ENCODE measurements around the gene GRAMD2B. TPM values are rescaled to one million over a fixed set of nuclear protein-coding genes. Genes with fewer than 3 reads are reported as not detected.
A peak's percentile ranks its signal among the peaks of the same experiment; 100 is the strongest.

The GRAMD2B gene
- total RNA-seq, 2 donors from 2014 or later, result 34.9 to 35.8 TPM

DNA sequence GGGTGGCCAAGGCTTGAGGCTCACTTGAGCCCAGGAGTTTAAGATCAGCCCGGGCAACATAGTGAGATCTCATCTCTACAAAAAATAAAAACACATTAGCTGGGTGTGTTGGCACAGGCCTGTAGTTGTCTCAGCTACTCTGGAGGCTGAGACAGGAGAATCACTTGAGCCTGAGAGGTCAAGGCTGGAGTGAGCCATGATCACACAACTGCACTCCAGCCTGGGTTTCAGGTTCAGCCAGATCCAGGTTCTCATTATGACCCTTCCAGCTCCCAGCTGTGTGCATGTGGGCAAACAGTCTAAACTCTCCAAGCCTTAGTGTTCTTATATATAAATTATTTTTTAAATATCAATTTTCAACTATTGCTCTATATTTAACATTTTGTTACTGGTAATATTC lies 103.9 kb downstream of the GRAMD2B start:
- H3K27ac ChIP-seq, result no peak overlapping the region
- H3K9me3 ChIP-seq, result no peaks in the 10 kb centered on the region
- no peaks in the 10 kb centered on the region for H3K36me3 ChIP-seq (replicated peaks in 1 of 2; ENCODE audit: insufficient read depth in 1 of 2, low read depth in 2 of 2)
- H3K27me3 ChIP-seq, result no peaks in the 10 kb centered on the region
- TF ChIP-seq, protein P1, sequence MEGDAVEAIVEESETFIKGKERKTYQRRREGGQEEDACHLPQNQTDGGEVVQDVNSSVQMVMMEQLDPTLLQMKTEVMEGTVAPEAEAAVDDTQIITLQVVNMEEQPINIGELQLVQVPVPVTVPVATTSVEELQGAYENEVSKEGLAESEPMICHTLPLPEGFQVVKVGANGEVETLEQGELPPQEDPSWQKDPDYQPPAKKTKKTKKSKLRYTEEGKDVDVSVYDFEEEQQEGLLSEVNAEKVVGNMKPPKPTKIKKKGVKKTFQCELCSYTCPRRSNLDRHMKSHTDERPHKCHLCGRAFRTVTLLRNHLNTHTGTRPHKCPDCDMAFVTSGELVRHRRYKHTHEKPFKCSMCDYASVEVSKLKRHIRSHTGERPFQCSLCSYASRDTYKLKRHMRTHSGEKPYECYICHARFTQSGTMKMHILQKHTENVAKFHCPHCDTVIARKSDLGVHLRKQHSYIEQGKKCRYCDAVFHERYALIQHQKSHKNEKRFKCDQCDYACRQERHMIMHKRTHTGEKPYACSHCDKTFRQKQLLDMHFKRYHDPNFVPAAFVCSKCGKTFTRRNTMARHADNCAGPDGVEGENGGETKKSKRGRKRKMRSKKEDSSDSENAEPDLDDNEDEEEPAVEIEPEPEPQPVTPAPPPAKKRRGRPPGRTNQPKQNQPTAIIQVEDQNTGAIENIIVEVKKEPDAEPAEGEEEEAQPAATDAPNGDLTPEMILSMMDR (IDR thresholded peaks at IDR 0.05), result no peak
- TF ChIP-seq POLR2A (IDR thresholded peaks at IDR 0.05), result no peak
- DNase-seq, result no peak
- no peak overlapping the region for H3K4me3 ChIP-seq
- ATAC-seq, result no peak
- intact Hi-C loops (cut with DNase I), result no loop called here
- H3K4me1 ChIP-seq, result peaks cover 18% of the 10 kb centered on the region
- WGBS, 2 donors, result 85 to 100% methylated on average over 1 of the region's 1 CpG

DNA sequence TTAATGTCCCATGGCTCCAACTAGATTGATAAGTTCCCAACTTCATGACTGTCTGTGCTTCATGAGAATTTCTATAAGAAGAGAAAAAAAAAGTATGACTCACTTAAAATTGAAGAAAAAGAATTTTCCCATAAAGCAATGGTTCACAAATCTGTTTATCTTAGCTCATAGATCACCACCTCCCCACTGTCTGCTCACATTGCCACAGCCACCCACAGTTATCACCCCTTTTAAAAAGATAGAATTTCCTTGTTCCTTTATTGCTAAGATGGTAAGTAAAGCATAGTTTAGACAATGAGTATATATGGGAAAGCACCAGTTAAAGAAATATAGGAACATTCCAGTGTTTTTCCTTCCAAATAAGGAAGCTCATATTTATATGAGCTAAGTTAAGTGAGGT lies 104.7 kb downstream of the GRAMD2B start:
- Histone ChIP-seq H3K27me3 (no peaks in the 10 kb centered on the region), H3K4me1 (peaks cover 19% of the 10 kb centered on the region), H3K27ac (no peak overlapping the region), H3K9me3 (no peaks in the 10 kb centered on the region), H3K4me3 (no peak overlapping the region), H3K36me3 (replicated peaks in 1 of 2; ENCODE audit: insufficient read depth in 1 of 2, low read depth in 2 of 2) (no peaks in the 10 kb centered on the region)
- TF ChIP-seq, protein P1 (IDR thresholded peaks at IDR 0.05), result no peak
- TF ChIP-seq POLR2A (IDR thresholded peaks at IDR 0.05), result no peak
- intact Hi-C loops (cut with DNase I), result no loop called here
- DNase-seq (no peak), ATAC-seq (no peak)

DNA sequence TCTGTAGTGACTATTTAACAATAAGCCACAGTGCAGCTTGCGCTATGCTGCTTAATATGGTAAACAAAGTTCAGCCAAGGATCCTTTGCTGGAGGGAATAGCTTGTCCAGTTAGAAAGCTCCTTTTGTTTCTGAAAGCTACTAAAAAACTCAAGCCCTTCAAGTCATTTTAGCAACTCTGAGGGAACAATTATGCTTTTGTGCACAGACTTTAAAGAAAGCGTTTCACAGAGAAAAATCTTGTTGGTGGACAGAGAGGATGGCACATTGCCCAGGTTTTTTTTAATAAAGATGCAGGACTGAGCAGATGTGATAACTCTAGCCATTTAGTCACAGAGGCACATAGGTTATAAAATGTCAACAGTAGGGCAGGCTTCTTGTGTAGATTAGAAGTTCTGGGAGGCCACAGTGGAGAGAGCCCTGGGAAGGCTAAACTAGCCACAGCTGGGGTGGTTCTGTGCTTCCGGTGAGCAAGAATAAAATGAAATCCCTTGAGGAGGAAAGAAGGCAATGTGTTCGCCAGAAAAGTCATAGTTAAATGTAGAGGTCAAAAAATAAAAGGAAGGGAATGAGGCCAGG lies 108.4 kb downstream of the GRAMD2B start:
- peaks cover 14% of the 10 kb centered on the region for H3K4me1 ChIP-seq
- no peak for DNase-seq
- ATAC-seq, result peak; percentile 40
- no peak for TF ChIP-seq POLR2A (IDR thresholded peaks at IDR 0.05)
- TF ChIP-seq, protein P1 (IDR thresholded peaks at IDR 0.05), result no peak
- H3K4me3 ChIP-seq, result no peak overlapping the region
- no peaks in the 10 kb centered on the region for H3K9me3 ChIP-seq
- H3K36me3 ChIP-seq (replicated peaks in 1 of 2; ENCODE audit: insufficient read depth in 1 of 2, low read depth in 2 of 2), result no peaks in the 10 kb centered on the region
- intact Hi-C loops (cut with DNase I), result no loop called here
- no peaks in the 10 kb centered on the region for H3K27me3 ChIP-seq
- 27 to 31% methylated on average over 4 of the region's 4 CpGs for WGBS, 2 donors
- peak overlapping the region in 2 of 4 donors; percentile 32 to 53 for H3K27ac ChIP-seq

DNA sequence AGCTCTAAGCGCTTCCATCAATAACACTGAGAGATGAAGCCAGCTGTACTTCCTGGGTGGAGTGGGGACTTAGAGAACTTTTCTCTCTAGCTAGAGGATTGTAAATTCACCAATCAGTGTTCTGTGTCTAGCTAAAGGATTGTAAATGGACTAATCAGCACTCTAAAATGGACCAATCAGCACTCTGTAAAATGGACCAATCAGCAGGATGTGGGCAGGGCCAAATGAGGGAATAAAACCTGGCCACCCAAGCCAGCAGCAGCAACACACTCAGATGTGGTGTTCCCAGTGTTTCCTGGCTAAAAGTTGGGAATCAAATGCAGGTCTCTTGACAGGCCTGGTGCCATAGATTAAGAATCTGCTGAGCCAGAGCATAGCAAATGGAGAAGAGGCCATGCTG lies 111.3 kb downstream of the GRAMD2B start:
- peaks cover 18% of the 10 kb centered on the region for H3K4me1 ChIP-seq
- no peak overlapping the region for H3K4me3 ChIP-seq
- intact Hi-C loops (cut with DNase I), result no loop called here
- DNase-seq (no peak), ATAC-seq (no peak)
- TF ChIP-seq, protein P1 (IDR thresholded peaks at IDR 0.05), result no peak
- no peak for TF ChIP-seq POLR2A (IDR thresholded peaks at IDR 0.05)
- 100% methylated on average over 1 of the region's 1 CpG for WGBS, 2 donors
- no peak overlapping the region for H3K27ac ChIP-seq
- H3K27me3 ChIP-seq, result no peaks in the 10 kb centered on the region
- H3K36me3 ChIP-seq (replicated peaks in 1 of 2; ENCODE audit: insufficient read depth in 1 of 2, low read depth in 2 of 2), result no peaks in the 10 kb centered on the region
- H3K9me3 ChIP-seq, result no peaks in the 10 kb centered on the region

DNA sequence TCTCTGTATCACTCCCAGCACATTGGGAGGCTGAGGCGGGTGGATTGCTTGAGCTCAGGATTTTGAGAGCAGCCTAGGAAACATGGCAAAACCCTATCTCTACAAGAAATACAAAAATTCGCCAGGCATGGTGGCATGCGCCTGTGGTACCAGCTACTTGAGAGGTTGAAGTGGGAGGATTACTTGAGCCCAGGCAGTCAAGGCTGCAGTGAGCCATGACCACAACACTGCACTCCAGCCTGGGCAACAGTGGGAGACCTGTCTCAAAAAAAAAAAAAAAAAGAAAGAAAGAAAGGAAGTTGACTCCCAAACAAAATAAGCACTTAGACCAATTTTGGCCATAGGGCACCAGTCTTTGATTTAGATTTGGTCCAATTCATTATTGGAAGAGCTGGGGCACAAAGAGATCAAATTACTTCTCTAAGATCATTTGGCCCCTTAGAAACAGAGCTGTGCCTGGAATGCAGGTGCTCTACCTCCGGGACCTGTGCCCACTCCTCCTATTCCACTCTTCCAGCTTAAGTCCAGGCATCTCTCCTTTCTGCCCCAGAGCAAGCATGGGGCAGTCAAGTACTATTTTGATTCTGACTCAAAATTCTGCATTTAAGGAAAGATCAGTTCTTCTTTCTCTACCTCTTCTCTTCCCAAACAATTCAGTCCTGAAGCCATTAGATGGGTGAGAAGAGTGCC lies 112.8 kb downstream of the GRAMD2B start:
- 73 to 81% methylated on average over 3 to 4 of the region's 4 CpGs for WGBS, 2 donors
- no peak overlapping the region for H3K27ac ChIP-seq
- no peak for DNase-seq

More for the DNA sequence above, 112.8 kb downstream of the GRAMD2B start:
- no peaks in the 10 kb centered on the region for H3K27me3 ChIP-seq
- no peak for ATAC-seq
- H3K36me3 ChIP-seq (replicated peaks in 1 of 2; ENCODE audit: insufficient read depth in 1 of 2, low read depth in 2 of 2), result no peaks in the 10 kb centered on the region
- TF ChIP-seq, protein P1 (IDR thresholded peaks at IDR 0.05), result no peak
- TF ChIP-seq POLR2A (IDR thresholded peaks at IDR 0.05), result no peak
- intact Hi-C loops (cut with DNase I), result loop anchor here (5.0 kb wide), 1 partner anchor 184 kb away; no protein-coding TSS in a partner anchor
- no peak overlapping the region for H3K4me3 ChIP-seq
- H3K4me1 ChIP-seq, result peaks cover 17% of the 10 kb centered on the region
- H3K9me3 ChIP-seq, result no peaks in the 10 kb centered on the region

Data from body of pancreas (tissue), 4 donors.